ENCODE data around the gene DDIT4.

The DDIT4 gene

GRCh38 chr10:72319416-72320254 is 45.9 kb downstream of the DDIT4 start:
- peak; percentile 89 for DNase-seq

DNA sequence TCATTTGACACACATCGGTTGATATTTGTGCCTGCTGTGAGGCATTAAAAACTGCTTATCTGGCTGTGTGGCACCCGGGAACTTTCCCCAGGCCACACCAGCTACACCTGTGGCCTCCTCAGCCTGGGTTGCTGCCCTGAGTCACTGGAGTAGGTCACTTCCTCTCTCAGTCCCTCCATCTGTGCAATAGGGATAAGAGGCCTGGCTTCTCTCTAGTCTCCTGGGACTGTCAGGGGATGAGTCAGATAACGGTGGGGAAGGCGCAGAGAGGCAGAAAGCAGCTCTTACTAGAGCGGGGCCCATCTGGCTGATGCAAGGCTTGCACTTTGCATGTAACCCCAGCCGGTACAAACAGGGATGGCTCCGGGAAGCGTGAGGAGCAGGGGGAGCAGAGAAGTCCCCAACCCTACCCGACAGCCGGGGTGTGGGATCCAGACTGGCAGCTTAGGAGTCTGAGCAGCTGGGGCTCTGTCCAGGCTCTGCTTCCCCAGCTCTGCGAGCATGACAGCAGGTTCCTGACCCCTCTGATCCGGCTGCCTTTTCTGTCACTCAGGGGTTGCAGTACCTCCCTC is 47.0 kb downstream of the DDIT4 start:
- DNase-seq: peak; percentile 69

DNA sequence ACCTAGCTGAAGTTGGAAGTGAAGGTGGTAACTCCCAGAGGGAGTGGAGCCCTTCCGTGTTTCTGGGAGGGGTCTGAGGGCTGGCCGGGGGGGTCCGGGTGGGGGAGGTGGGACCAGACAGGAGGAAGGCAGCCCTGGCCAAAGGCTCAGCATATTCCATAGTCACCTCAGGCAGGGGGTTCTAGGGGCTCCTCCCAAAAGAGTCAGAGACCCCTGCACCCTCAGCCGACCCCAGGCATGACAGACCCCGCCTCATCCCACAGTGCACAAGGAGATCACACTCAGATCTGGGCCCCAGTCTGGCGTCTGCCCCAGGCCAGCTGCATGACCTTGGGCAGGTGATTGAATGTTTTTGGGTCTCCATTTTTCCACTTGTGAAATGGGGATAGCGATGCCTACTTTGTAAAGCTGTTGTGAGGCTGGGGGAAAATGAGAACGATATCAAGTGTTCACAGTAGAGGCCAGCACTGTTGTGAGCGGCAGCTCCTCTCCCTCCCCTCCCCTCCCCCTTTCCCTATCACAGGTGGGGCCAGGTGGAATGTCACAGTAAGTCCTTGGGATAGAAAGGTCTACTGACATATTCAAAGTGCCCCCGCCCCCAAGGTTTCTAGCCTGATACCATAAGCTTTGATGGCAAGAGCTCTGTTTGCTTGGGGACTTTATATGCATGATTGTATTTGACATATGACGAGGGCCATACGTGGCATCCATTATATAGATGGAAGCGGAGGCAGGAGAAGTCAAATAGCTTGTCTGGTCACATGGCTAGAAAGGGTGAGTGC is 47.7 kb downstream of the DDIT4 start:
- DNase-seq: no peak

DNA sequence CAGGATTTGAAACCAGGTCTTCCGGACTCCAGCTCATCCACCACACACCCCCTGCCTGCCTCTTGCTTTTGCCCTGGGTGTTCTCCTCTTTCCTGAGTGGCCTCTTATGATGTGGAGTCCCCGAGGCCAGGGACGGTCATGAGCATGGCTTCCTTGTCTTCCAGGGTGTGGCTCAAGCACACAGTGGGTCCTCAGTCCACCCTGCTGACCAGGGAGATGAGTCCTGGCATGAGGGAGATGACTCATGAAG is 48.2 kb downstream of the DDIT4 start:
- DNase-seq: no peak

DNA sequence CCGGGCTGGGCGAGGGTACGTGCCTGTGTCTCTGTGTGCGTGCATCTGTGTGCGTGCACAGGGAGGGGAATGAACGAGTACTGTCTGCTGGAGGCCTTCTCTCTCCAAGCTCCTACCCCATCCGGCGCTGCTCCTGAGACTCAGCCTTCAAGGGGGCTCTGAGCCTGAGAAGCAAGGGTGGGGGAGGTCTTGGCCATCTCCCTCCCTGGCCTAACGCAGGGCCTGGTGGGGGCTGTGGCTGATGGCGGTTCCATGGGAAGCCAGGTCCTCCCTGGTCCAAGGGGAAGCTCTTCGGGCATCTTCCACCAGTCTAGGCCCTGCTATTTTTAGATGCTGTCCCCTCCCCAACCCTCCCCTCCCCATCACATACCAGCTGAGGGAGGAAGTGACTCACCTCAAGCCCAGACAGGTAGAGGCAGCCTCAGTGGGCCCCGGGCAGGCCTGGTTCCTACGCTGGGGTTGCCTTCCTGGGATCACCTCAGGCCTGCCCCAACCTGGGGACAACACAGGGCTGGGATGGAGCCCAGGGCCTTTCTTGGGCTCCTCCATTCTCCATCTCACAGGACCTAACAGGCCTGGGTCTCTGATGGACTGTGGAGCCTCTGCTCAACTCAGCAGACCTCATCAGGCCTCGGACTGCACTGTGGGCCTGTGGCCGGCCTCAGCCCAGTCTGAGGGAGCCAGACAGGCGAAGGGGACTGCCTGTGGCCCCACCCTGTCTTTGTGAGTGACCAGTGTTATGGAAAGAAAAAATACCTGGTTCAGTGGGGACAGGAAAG is 48.7 kb downstream of the DDIT4 start:
- DNase-seq: peak; percentile 55

GRCh38 chr10:72323108-72323749 is 49.5 kb downstream of the DDIT4 start:
- DNase-seq: no peak

- no peak for DNase-seq
Measured at GRCh38 chr10:72323771-72324191, 50.1 kb downstream of the DDIT4 start.

Measured in stimulated activated CD4-positive, alpha-beta T cell treated with anti-CD3 and anti-CD28 coated beads, Interleukin-4, amount 100 ng/mL, for 1 hour (primary cell).